ENCODE results near the gene PLEK. TPM values are rescaled to one million over a fixed set of nuclear protein-coding genes. Genes with fewer than 3 reads are reported as not detected.
A peak's percentile ranks its signal among the peaks of the same experiment; 100 is the strongest.

PLEK gene
- total RNA-seq, 1 experiment from 2014 or later, result 0.13 TPM

- no peaks in the 10 kb centered on the region for H3K36me3 ChIP-seq (ENCODE audit: control insufficient read depth, insufficient read depth, low read length)
- H3K9me3 ChIP-seq (ENCODE audit: control insufficient read depth, insufficient read depth, low read depth, low read length), result no peaks in the 10 kb centered on the region
- ATAC-seq (no peak), DNase-seq (ENCODE audit: low read depth, low spot score) (no peak)
- peak overlapping the region in 1 of 2 experiments; percentile 45; a peak in 1 of 4 replicates for H3K4me3 ChIP-seq (ENCODE audit: low read depth in 2 of 2, low read length in 2 of 2)
- POLR2A ChIA-PET, result no interaction called here
- H3K4me1 ChIP-seq (ENCODE audit: control insufficient read depth, insufficient read depth, low read length), result 0 out of 2 replicates have a peak, but pooled peaks cover 4% of the 10 kb centered on the region
- no peak overlapping the region for H3K27ac ChIP-seq (ENCODE audit: low read length)
- TF ChIP-seq CTCF (IDR thresholded peaks at IDR 0.05), result no peak
- TF ChIP-seq TCF7L2 (IDR thresholded peaks at IDR 0.05; ENCODE audit: low read depth, low read length), result no peak
- TF ChIP-seq REST (IDR thresholded peaks at IDR 0.05; ENCODE audit: insufficient read depth in 1 of 2, low read depth in 2 of 2, low read length in 1 of 2), result no peak
- no peak for TF ChIP-seq POLR2AphosphoS5 (IDR thresholded peaks at IDR 0.05; ENCODE audit: low read depth, low read length)
- intact Hi-C loops (cut with micrococcal nuclease; ENCODE audit: unreplicated experiment) (no loop called here), in situ Hi-C loops (cut with HindIII; ENCODE audit: low pct_unique_long_range_greater_than_20kb, low sequenced_read_pairs) (no loop called here)
- peaks cover 19% of the 10 kb centered on the region for H3K27me3 ChIP-seq (ENCODE audit: control insufficient read depth, insufficient read depth, low read length)
- no TSS peak for BruUV-seq (replicated peaks)
- CTCF ChIA-PET, result no interaction called here
Measured at GRCh38 chr2:68317971-68318913, 46.8 kb upstream of the PLEK start.

- intact Hi-C loops (cut with micrococcal nuclease; ENCODE audit: unreplicated experiment) (no loop called here), in situ Hi-C loops (cut with HindIII; ENCODE audit: low pct_unique_long_range_greater_than_20kb, low sequenced_read_pairs) (no loop called here)
- CTCF ChIA-PET, result no interaction called here
- DNase-seq (ENCODE audit: low read depth, low spot score) (no peak), ATAC-seq (peak; percentile 70)
- 0 out of 2 replicates have a peak, but pooled peaks cover 4% of the 10 kb centered on the region for H3K4me1 ChIP-seq (ENCODE audit: control insufficient read depth, insufficient read depth, low read length)
- no peaks in the 10 kb centered on the region for H3K36me3 ChIP-seq (ENCODE audit: control insufficient read depth, insufficient read depth, low read length)
- H3K27me3 ChIP-seq (ENCODE audit: control insufficient read depth, insufficient read depth, low read length), result peaks cover 16% of the 10 kb centered on the region
- H3K4me3 ChIP-seq (ENCODE audit: low read depth in 2 of 2, low read length in 2 of 2), result peak overlapping the region; percentile 45 to 50
- no peak for TF ChIP-seq REST (IDR thresholded peaks at IDR 0.05; ENCODE audit: insufficient read depth in 1 of 2, low read depth in 2 of 2, low read length in 1 of 2)
- TF ChIP-seq CTCF (IDR thresholded peaks at IDR 0.05), result no peak
- TF ChIP-seq TCF7L2 (IDR thresholded peaks at IDR 0.05; ENCODE audit: low read depth, low read length), result no peak
- no peak for TF ChIP-seq SIN3A (IDR thresholded peaks at IDR 0.05; ENCODE audit: borderline replicate concordance, insufficient read depth, low read depth, low read length)
- TF ChIP-seq POLR2AphosphoS5 (IDR thresholded peaks at IDR 0.05; ENCODE audit: low read depth, low read length), result no peak
- no TSS peak for BruUV-seq (replicated peaks)
- POLR2A ChIA-PET, result no interaction called here
- no peaks in the 10 kb centered on the region for H3K9me3 ChIP-seq (ENCODE audit: control insufficient read depth, insufficient read depth, low read depth, low read length)
- no peak overlapping the region for H3K27ac ChIP-seq (ENCODE audit: low read length)
Measured at GRCh38 chr2:68318914-68319397, 46.1 kb upstream of the PLEK start.
